Activated T-helper 9 cell treated with anti-CD3 and anti-CD28 coated beads, Interleukin-2, amount 50 U/mL, for 16 hours (primary cell): ENCODE data around the gene CHAF1B.
"Not testable (repeated sequence)": the region's sequence is repeated elsewhere in the genome, so short reads cannot be mapped to it uniquely, and the experiment has no call there.

Experiments
- DNase-seq: peaks from one replicate; pipeline ENCODE4 v3.0.0-alpha.2; 2020; ENCODE audit warnings: low read depth

Gene CHAF1B

DNA sequence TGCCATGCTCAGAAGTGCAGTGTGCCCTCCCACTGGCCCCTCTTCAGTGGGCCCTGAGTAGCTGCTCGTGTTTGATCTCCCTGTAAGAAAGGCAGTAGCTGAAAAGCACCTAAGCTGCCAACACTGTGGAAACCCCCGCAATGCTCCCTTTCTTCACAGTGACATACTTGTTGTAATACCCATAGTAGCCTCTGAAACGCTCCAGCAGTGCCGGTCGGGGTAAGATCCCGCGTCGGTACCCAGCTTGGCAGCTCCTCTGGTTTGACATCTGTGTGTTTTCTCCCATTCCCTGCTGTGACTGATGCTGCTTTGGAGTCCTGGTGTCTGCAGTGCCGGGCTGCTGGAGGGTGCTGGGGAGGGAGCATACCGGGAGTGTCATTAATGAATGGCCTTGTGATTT is 3.6 kb downstream of the CHAF1B start:
- no peak for DNase-seq

DNA sequence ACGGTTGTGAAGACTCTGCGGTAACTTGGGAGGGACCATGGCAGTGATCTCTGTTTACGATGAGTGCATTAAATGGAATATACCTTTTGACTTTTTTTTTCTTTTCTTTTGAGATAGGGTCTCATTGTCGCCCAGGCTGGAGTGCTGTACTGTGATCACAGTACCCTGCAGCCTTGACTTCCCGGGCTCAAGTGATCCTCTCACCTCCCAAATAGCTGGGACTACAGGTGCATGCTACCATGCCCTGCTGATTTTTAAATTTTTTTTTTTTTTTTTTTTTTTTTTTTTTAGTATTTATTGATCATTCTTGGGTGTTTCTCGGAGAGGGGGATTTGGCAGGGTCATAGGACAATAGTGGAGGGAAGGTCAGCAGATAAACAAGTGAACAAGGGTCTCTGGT is 6.5 kb downstream of the CHAF1B start:
- DNase-seq: not testable (repeated sequence)

- DNase-seq: no peak
These were observed 10.3 kb downstream of the CHAF1B start for GRCh38 chr21:36395353-36396111.

- no peak for DNase-seq
These were observed 11.1 kb downstream of the CHAF1B start for GRCh38 chr21:36396325-36396724.

DNA sequence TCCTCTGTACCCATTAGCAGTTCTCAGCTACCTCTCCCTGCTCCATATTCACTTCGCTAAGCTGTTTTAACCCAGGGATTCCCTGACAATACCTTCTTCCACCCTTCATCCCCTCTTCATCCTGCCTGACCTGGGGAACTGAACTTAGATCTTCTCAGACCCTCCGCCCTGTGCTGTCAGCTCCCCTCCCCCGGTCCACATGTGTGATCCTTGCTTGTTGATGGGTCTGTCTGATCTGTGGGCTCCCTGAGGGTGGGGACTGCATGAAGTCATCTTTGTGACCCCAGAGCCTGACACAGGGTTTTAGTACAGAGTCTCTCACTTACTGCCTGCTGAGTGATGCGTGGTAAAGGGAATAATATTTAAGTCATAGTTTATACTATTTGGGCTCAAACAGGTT is 11.8 kb downstream of the CHAF1B start:
- no peak for DNase-seq

- no peak for DNase-seq
These were observed 12.4 kb downstream of the CHAF1B start for GRCh38 chr21:36397606-36398005.

DNA sequence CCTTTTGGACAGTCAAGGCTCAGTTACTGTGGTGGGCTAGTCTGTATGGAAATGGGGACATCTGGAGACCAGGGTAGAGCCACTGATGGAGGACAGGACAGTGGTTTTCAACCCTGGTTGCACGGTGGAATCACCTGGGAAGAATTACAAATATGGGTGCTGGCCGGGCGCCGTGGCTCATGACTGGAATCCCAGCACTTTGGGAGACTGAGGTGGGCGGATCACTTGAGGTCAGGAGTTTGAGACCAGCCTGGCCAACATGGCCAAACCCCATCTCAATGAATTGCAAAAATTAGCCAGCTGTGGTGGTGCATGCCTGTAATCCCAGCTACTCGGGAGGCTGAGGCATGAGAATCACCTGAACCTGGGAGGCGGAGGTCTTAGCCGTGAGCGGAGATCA is 14.5 kb downstream of the CHAF1B start:
- DNase-seq: not testable (repeated sequence)

GRCh38 chr21:36400719-36401118 is 15.5 kb downstream of the CHAF1B start:
- no peak for DNase-seq

DNA sequence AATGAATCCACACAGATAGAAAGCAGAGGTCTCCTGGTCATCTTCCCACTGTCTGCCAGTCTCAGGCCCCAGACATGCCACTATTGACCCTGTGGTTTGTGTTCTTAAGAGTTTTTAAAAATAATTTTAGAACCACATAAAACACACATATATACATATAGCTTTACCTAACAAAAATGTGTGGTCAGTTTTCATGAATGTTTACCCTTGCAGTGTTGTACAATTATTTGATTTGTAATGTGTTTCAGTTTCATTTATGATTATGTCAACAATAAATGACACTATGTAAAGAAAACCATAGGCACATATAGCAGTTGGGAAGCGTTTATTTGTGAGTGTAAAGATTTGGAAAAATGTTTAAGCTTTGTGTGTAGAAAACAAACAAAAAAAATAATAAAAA is 17.1 kb downstream of the CHAF1B start:
- no peak for DNase-seq

DNA sequence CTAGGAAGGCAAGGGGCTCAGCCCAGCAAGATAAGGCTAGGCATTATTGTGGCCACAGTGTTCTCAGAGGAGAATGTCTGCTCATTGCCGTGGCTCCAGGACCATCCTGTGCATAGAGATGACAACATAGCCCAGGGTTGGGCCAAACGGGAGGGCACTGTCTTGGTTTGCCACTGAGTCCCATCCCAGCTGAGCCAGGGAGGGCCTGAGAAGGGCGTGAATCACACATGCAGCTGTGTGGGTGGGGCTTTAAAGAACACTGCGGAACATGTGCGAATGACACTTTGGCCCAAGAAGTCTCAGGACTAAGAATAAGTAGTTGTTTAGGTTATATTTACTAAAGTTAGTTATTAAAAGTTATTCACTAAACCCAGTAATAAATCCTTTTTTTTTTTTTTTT is 18.5 kb downstream of the CHAF1B start:
- DNase-seq: no peak

- DNase-seq: no peak
These were observed 23.4 kb downstream of the CHAF1B start for GRCh38 chr21:36408568-36408967.

DNA sequence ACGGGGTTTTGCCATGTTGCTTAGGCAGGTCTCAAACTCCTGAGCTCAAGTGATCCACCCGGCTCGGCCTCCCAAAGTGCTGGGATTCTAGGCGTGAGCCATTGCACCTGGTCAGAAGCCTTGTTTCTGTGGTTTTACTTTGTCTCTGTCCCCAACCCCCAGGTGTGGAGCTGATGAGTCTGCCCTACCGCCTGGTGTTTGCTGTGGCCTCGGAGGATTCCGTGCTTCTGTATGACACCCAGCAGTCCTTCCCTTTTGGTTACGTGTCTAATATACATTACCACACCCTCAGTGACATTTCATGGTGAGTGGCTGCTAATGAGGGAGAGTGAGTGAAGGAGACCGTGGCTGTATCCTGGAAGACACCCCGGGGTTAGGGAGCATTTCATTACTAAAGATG is 26.1 kb downstream of the CHAF1B start:
- DNase-seq: no peak

GRCh38 chr21:36412916-36413315 is 27.7 kb downstream of the CHAF1B start:
- no peak for DNase-seq

GRCh38 chr21:36415375-36415774 is 30.2 kb downstream of the CHAF1B start:
- DNase-seq: no peak

DNA sequence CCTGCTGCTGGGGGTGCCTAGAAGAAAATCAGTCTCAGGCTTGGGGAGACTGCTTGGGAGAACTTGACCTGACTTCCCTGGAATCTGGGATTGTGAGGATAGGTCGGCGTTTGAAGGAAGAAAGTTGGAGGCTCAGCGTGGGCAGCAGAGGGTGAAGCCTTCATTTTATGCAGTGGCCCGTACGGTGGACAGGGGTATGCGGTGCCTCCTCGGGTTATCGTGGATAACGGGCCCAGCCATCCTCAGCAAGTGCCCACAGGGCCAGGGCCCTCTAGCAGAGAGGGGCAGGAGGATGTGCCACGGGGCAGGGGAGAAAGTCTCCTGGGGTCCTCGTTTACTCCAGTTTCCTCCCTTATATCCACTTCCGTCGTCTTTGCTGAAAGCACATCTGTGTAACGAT is 34.0 kb downstream of the CHAF1B start:
- no peak for DNase-seq

GRCh38 chr21:36419996-36420395 is 34.8 kb downstream of the CHAF1B start:
- no peak for DNase-seq

DNA sequence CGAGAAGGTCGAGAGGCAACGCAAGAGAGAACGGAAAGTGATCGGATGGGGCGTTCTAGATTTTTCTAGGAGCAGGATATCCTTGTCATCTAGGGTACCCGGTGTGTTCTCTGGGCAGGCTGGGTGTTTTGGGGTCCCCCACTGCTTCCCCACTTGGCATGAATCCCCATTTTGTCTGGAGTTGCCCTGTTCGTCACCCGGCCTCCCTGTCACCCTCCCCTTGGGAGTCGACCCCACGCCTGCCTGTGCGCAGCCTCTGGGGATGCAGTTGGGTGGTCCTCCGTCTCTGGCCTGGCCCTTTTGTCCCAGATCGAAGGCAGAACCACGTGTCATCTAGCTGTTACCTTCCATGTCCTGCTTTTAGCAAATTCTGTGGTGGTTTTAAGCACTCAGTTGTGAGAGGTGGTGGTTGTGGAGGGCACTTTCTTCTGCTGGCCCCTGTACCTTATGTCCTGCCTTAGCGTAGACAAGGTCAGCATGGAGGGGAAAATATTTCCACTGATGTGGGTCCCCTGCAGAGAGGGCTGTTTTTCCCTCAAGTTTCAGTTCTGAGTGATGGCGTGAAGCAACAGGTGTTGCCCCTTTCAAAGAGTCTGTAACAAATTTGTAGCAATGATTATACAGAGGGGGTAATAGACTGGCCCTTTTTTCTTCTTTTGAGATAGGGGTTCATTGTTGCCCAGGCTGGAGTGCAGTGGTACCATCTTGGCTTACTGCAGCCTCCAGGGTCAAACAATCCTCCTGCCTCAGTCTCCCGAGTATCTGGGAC is 35.6 kb downstream of the CHAF1B start:
- no peak for DNase-seq

DNA sequence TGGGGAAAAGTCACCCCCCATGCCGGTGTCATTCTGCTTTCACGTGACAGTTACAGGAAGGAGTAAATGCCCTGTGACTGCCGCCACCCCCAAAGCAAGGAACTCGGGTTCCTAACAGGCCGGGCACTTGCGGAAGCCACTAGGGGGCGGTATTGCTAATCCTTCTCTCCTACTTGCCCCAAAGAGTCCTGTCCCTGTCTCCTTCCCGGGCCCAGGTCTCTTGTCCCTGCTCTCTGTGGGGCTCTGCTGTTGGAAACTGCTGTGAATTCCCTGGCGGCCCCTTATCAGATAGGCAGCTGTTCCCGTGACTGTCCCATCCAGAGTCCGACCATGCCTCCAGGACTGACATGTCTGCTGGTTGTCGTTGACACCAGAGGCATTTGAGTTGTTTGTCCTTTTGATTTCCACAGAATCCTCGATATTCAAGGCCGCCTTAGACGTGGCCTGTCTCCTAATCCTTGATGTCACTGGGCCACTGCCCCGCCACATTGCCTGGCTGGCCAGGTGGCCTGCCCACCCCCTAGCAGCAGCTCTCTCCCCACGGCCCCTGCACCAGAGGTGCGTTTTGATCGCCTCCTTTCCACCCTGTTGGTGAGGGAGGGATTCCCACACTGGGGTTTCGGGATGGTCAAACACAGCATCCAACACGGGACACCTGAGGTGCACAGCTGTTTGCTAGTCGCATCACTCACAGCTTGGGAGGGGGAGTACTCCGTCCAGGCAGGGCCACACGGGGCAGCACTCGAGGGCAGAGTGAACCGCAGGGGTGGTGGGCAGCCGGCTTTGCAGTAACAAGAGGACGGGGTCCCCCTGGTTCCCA is 37.3 kb downstream of the CHAF1B start:
- DNase-seq: no peak

GRCh38 chr21:36423771-36424433 is 38.7 kb downstream of the CHAF1B start:
- DNase-seq: no peak

- DNase-seq: no peak
These were observed 39.4 kb downstream of the CHAF1B start for GRCh38 chr21:36424592-36424991.

DNA sequence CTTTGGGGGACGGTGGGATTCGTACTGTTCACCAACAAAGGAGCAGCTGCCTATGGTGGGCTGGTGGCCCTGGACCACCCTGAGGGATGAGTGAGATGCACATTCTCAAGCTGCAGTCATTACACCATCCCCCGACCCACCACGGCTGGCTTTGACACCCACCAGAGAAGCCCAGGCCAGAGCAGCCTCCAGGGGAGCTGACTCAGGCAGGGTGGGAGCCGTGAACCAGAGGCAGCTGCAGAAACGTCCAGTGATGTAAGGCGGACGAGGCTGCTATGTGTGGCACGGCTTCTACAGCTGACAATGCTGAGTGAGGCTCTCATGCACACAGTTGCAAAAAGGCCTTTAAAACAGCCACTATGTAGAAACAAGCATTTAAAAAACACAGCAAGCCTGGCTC is 40.1 kb downstream of the CHAF1B start:
- no peak for DNase-seq

GRCh38 chr21:36427502-36427901 is 42.3 kb downstream of the CHAF1B start:
- no peak for DNase-seq
